ENCODE measurements around the gene ZNF638. TPM values are rescaled to one million over a fixed set of nuclear protein-coding genes. Genes with fewer than 3 reads are reported as not detected.

Gene ZNF638
- total and polyA plus RNA-seq, 9 of the 15 experiments (the other 6 are each of a cell fraction or from before 2014, with no cell fraction given): 53.3 to 165 (median 98.8) TPM

DNA sequence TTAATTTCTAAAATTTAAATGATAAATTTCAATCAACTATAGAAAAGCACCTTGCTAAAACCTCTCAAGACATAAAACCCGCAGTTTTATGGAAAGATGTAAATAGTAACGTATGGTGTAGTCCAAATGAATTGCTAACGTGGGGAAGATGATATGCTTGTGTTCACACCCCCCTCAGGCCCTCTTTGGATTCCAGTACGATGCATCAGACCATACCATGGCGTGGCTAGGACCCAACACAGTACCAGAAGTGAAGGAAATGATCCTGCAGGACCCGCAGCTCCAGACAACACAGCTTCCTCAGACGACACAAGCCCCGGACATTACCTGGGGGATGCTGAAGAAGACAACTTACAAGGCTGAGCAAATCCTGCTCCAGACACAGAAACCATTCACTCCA, 61.6 kb downstream of the ZNF638 start (continued):
- no peak for TF ChIP-seq KDM1A (IDR thresholded peaks at IDR 0.05)
- TF ChIP-seq, protein P1, sequence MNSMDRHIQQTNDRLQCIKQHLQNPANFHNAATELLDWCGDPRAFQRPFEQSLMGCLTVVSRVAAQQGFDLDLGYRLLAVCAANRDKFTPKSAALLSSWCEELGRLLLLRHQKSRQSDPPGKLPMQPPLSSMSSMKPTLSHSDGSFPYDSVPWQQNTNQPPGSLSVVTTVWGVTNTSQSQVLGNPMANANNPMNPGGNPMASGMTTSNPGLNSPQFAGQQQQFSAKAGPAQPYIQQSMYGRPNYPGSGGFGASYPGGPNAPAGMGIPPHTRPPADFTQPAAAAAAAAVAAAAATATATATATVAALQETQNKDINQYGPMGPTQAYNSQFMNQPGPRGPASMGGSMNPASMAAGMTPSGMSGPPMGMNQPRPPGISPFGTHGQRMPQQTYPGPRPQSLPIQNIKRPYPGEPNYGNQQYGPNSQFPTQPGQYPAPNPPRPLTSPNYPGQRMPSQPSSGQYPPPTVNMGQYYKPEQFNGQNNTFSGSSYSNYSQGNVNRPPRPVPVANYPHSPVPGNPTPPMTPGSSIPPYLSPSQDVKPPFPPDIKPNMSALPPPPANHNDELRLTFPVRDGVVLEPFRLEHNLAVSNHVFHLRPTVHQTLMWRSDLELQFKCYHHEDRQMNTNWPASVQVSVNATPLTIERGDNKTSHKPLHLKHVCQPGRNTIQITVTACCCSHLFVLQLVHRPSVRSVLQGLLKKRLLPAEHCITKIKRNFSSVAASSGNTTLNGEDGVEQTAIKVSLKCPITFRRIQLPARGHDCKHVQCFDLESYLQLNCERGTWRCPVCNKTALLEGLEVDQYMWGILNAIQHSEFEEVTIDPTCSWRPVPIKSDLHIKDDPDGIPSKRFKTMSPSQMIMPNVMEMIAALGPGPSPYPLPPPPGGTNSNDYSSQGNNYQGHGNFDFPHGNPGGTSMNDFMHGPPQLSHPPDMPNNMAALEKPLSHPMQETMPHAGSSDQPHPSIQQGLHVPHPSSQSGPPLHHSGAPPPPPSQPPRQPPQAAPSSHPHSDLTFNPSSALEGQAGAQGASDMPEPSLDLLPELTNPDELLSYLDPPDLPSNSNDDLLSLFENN (IDR thresholded peaks at IDR 0.05; ENCODE audit: low read depth in 2 of 2, low read length in 2 of 2): no peak
- TF ChIP-seq BRF1 (IDR thresholded peaks at IDR 0.05; ENCODE audit: borderline replicate concordance, extremely low read depth, insufficient read length): no peak

DNA sequence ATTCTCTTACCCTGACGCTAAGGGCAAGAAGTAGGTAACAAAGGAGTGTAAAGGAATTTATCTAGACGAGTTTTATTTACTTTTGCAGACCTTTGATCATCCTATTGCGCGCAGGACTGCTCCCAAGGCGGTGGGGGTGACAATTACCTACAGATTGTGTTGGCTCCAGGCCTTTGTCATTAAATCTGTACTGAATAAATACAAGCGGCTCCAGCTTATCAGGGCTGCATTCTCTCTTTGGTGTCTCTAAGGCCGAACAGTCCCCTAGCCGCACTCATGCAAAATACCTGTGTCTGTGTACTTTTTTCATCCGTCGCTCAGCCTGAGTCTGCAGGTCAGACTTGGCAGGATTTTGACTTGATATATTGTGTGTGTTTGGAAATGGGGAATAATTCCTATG, 63.9 kb downstream of the ZNF638 start:
- BruUV-seq (replicated peaks): no TSS peak
- TF ChIP-seq, protein P2, sequence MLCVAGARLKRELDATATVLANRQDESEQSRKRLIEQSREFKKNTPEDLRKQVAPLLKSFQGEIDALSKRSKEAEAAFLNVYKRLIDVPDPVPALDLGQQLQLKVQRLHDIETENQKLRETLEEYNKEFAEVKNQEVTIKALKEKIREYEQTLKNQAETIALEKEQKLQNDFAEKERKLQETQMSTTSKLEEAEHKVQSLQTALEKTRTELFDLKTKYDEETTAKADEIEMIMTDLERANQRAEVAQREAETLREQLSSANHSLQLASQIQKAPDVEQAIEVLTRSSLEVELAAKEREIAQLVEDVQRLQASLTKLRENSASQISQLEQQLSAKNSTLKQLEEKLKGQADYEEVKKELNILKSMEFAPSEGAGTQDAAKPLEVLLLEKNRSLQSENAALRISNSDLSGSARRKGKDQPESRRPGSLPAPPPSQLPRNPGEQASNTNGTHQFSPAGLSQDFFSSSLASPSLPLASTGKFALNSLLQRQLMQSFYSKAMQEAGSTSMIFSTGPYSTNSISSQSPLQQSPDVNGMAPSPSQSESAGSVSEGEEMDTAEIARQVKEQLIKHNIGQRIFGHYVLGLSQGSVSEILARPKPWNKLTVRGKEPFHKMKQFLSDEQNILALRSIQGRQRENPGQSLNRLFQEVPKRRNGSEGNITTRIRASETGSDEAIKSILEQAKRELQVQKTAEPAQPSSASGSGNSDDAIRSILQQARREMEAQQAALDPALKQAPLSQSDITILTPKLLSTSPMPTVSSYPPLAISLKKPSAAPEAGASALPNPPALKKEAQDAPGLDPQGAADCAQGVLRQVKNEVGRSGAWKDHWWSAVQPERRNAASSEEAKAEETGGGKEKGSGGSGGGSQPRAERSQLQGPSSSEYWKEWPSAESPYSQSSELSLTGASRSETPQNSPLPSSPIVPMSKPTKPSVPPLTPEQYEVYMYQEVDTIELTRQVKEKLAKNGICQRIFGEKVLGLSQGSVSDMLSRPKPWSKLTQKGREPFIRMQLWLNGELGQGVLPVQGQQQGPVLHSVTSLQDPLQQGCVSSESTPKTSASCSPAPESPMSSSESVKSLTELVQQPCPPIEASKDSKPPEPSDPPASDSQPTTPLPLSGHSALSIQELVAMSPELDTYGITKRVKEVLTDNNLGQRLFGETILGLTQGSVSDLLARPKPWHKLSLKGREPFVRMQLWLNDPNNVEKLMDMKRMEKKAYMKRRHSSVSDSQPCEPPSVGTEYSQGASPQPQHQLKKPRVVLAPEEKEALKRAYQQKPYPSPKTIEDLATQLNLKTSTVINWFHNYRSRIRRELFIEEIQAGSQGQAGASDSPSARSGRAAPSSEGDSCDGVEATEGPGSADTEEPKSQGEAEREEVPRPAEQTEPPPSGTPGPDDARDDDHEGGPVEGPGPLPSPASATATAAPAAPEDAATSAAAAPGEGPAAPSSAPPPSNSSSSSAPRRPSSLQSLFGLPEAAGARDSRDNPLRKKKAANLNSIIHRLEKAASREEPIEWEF (CRISPR knock-in tag; IDR thresholded peaks at IDR 0.05): no peak
- no peak for FAIRE-seq
- Histone ChIP-seq H3K36me3 (ENCODE audit: control insufficient read depth, insufficient read depth, low read length) (peaks cover 86% of the 10 kb centered on the region), H3K4me3 (no peak overlapping the region), H2AFZ (ENCODE audit: low read depth, low read length) (no peak overlapping the region), H3K9me1 (ENCODE audit: control insufficient read depth, insufficient read depth, low read length) (no peaks in the 10 kb centered on the region), H3K9ac (ENCODE audit: insufficient read depth in 1 of 2, low read depth in 2 of 2, low read length in 2 of 2) (no peak overlapping the region), H3K4me1 (replicated peaks in 1 of 2; ENCODE audit: control insufficient read depth in 2 of 2, insufficient read depth in 2 of 2, low read length in 2 of 2) (no peaks in the 10 kb centered on the region), H3K4me2 (ENCODE audit: insufficient read depth, low read length) (no peak overlapping the region), H3K27me3 (ENCODE audit: control insufficient read depth in 2 of 2, insufficient read depth in 2 of 2, low read length in 2 of 2) (no peaks in the 10 kb centered on the region), H3K79me2 (ENCODE audit: control insufficient read depth, insufficient read depth, low read length) (no peaks in the 10 kb centered on the region), H3K27ac (ENCODE audit: extremely low read depth, low read depth, low read length) (no peak overlapping the region), H4K20me1 (replicated peaks; ENCODE audit: control insufficient read depth, insufficient read depth, low read length) (no peaks in the 10 kb centered on the region), H3K9me3 (replicated peaks; ENCODE audit: control insufficient read depth, insufficient read depth, low read depth, low read length) (no peaks in the 10 kb centered on the region)
- no peak for DNase-seq (ENCODE audit: extremely low read depth in 1 of 4, low spot score in 3 of 4)
- ChIA-PET CTCF (ENCODE audit: low intra/inter-chr PET ratio) (no interaction called here), POLR2A (no interaction called here)
- no peak for ATAC-seq
- intact Hi-C loops (cut with micrococcal nuclease) (no loop called here), in situ Hi-C loops (cut with MboI) (no loop called here)
- 88% methylated on average over 10 of the region's 10 CpGs for WGBS (ENCODE audit: insufficient coverage, low coverage, missing lambda C conversion rate)

All from K562 (cell line).